Right ventricle myocardium inferior (tissue), 1 donor: ENCODE measurements around the gene PAQR7. TPM values are rescaled to one million over a fixed set of nuclear protein-coding genes. Genes with fewer than 3 reads are reported as not detected.

ENCODE experiments used
- ATAC-seq: fragments of 200-7000 bp; cut with Tn5 transposase; one replicate; pipeline ENCODE4 v1.9.1; 2020; ENCODE audit warnings: mild to moderate bottlenecking, moderate library complexity
- DNase-seq: peaks from one replicate; pipeline ENCODE4 v3.0.0; 2021; ENCODE audit errors: missing footprints
- intact Hi-C: fragments of 100-400 bp; cut with DNase I; formaldehyde crosslinking; loops from one replicate; pipeline ENCODE4 v1.11.0; 2022
- total RNA-seq: library from RNA; stranded (reverse); fragmentation: NEBNext Ultra II Directional; extraction: Animal tissue kit (Norgen Biotek cat#: 25700); gene quantifications from one replicate; pipeline ENCODE4 v1.2.1, GENCODE V29; 2021
- donor health status: DM: no; HTN: yes; CAD: no; lungs with severe emphysema.

PAQR7 gene
- total RNA-seq, 1 donor from 2014 or later, result 2.2 TPM

- no peak for DNase-seq
- ATAC-seq, result no peak
- intact Hi-C loops, result no loop called here
Observed at GRCh38 chr1:25877155-25877554, 1.6 kb upstream of the PAQR7 start.

GRCh38 chr1:25876693-25877077 lies 1.2 kb upstream of the PAQR7 start:
- DNase-seq (no peak), ATAC-seq (no peak)
- intact Hi-C loops, result no loop called here

GRCh38 chr1:25875856-25876692 lies 566 bp upstream of the PAQR7 start:
- DNase-seq, result peak; percentile 79
- ATAC-seq, result peak; percentile 64
- intact Hi-C loops, result no loop called here

- DNase-seq, result no peak
- intact Hi-C loops, result no loop called here
Observed at GRCh38 chr1:25874635-25875153, 814 bp downstream of the PAQR7 start.

GRCh38 chr1:25874209-25874608 lies 1.3 kb downstream of the PAQR7 start:
- DNase-seq (no peak), ATAC-seq (no peak)
- intact Hi-C loops, result no loop called here

More at GRCh38 chr1:25874635-25875153, 814 bp downstream of the PAQR7 start:
- no peak for ATAC-seq

- ATAC-seq (no peak), DNase-seq (no peak)
- intact Hi-C loops, result no loop called here
Observed at GRCh38 chr1:25873120-25873519, 2.4 kb downstream of the PAQR7 start.

GRCh38 chr1:25872713-25873112 lies 2.8 kb downstream of the PAQR7 start:
- ATAC-seq (no peak), DNase-seq (no peak)
- intact Hi-C loops, result no loop called here

- no peak for ATAC-seq
- intact Hi-C loops, result no loop called here
- no peak for DNase-seq
Observed at GRCh38 chr1:25871704-25872494, 3.6 kb downstream of the PAQR7 start.

GRCh38 chr1:25871086-25871703 lies 4.3 kb downstream of the PAQR7 start:
- intact Hi-C loops, result no loop called here
- ATAC-seq (no peak), DNase-seq (no peak)

GRCh38 chr1:25870614-25871013 lies 4.9 kb downstream of the PAQR7 start:
- no peak for DNase-seq
- ATAC-seq, result no peak
- intact Hi-C loops, result no loop called here

GRCh38 chr1:25869909-25870606 lies 5.5 kb downstream of the PAQR7 start:
- intact Hi-C loops, result no loop called here
- no peak for ATAC-seq
- no peak for DNase-seq

- ATAC-seq, result no peak
- DNase-seq, result no peak
- intact Hi-C loops, result no loop called here
Observed at GRCh38 chr1:25867210-25867991, 8.1 kb downstream of the PAQR7 start.

- ATAC-seq (no peak), DNase-seq (no peak)
- intact Hi-C loops, result no loop called here
Observed at GRCh38 chr1:25866288-25866687, 9.2 kb downstream of the PAQR7 start.

GRCh38 chr1:25864434-25864833 lies 11.1 kb downstream of the PAQR7 start:
- no peak for DNase-seq
- ATAC-seq, result no peak
- intact Hi-C loops, result no loop called here

- DNase-seq, result no peak
- ATAC-seq, result no peak
- intact Hi-C loops, result no loop called here
Observed at GRCh38 chr1:25863486-25864262, 11.8 kb downstream of the PAQR7 start.

- intact Hi-C loops, result no loop called here
- ATAC-seq, result no peak
Observed at GRCh38 chr1:25862785-25863485, 12.6 kb downstream of the PAQR7 start.

More at GRCh38 chr1:25862785-25863485, 12.6 kb downstream of the PAQR7 start:
- no peak for DNase-seq
